ENCODE results near the gene RBM26.
A peak's percentile ranks its signal among the peaks of the same experiment; 100 is the strongest.
"Not testable (repeated sequence)": the region's sequence is repeated elsewhere in the genome, so short reads cannot be mapped to it uniquely, and the experiment has no call there.

RBM26 gene

DNA sequence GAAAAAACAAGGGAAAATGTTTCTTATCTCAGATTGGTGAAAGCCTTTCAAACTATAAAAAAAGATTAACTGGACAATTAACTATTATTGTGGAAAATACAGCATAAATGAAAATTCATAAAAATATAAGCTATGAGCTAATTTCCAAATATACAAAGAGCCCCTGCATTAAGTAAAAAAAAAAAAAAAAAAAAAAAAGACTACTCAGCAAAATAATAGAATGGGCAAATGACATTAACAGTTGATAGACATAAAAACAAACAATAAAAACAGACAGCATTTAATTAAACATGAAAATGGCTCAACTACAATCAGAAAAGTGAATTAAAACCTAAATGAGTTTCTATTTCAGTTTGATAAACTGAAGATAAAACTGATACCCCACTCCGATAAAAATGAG is 77.5 kb downstream of the RBM26 start:
- no peak for DNase-seq

- DNase-seq = no peak
Observed at GRCh38 chr13:79320433-79320832, 85.6 kb downstream of the RBM26 start.

DNA sequence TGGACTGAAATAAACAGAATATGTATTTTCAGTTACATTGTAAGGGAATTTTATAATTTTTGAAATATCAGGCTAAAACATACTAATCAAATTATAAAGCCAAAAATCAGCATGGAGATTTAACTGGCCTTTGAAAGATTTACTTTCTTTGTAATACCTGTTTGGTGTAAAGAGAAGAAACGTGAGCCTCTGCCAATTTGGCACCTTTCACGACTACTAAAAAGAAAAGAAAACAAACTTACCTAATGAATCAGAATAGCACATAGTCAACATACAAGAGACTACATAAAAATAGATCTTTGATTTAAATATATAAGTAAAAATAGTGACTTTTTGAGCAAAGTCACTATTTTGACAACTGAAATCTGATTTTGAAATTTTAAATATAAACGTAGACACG is 87.4 kb downstream of the RBM26 start:
- no peak for DNase-seq

DNA sequence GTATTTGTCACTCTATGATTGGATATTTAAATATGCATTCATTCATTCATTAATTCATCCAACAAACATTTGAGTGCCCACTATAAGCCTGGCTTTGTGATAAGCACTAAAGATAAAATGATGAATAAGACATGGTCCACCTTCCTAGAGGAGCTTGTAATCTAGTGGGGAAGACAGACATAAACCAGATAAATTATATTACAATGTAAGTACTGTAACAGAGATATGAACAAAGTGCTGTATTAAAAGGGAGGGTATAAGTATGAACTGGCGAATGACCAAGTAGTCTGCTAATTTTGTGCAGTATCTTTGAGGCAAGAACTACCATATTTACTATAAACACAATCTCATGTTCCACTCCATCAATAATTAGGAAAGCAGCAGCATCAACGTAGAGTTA is 88.2 kb downstream of the RBM26 start:
- DNase-seq = no peak

GRCh38 chr13:79314652-79315051 is 91.4 kb downstream of the RBM26 start:
- DNase-seq = no peak

DNA sequence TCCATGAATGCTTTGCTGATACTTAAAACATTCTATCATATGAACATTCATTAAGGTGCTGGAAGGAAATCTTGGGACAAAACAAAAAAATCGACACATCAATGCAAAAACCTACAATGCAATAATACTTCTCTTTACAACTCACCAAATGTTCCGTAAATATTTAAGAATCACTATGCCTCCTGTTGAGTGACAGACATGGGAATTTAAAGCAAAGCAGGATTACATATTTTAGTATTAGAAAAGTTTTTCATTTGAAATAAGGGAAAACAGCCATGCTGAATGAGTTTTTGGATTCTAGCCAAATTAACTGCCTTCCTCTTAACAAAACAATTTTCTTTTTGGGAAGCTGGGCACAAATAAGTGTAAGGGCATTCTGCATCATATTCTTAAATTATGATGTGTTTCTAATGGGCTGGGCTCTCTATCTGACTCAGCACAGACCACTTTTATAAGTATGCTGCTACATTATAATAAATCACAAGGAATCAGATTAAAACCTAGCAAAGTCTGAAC is 93.7 kb downstream of the RBM26 start:
- DNase-seq = no peak

GRCh38 chr13:79311386-79311785 is 94.7 kb downstream of the RBM26 start:
- DNase-seq = no peak

GRCh38 chr13:79309690-79310089 is 96.4 kb downstream of the RBM26 start:
- no peak for DNase-seq

GRCh38 chr13:79307866-79308298 is 98.2 kb downstream of the RBM26 start:
- no peak for DNase-seq

GRCh38 chr13:79307433-79307861 is 98.6 kb downstream of the RBM26 start:
- DNase-seq = no peak

GRCh38 chr13:79306650-79307049 is 99.4 kb downstream of the RBM26 start:
- DNase-seq = no peak

GRCh38 chr13:79297128-79297527 is 108.9 kb downstream of the RBM26 start:
- no peak for DNase-seq

- DNase-seq = no peak
Observed at GRCh38 chr13:79295906-79296706, 109.9 kb downstream of the RBM26 start.

DNA sequence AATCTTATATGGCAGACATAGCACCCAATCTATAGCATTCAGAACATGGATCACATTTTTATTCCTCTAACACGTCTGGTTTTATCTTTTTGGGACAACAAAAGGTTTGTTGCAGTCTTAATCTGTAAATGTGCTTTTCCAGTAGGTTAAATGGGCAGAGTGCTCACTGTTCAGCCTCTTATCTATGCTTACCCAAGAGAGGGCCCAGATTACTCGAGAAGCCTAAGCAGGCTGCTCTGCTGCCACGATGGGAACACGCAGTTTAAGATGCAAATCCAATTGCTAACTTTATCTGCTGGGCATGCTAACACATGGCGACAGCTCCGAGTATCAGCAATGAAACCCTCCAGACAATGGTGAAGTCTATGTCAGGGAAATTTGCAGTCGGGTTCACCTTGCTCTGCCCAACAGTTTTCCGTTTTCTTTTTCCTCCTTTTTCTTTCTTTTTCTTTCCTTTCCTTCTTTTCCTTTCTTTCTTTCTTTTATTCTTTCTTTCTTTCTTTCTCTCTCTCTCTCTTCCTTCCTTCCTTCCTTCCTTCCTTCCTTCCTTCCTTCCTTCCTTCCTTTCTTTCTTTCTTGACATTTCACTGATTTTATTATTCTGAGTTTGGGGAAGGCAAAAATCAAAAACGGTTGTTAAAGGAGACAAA is 115.3 kb downstream of the RBM26 start:
- no peak for DNase-seq

GRCh38 chr13:79289571-79289970 is 116.5 kb downstream of the RBM26 start:
- peak; percentile 45 for DNase-seq

GRCh38 chr13:79287939-79288795 is 117.9 kb downstream of the RBM26 start:
- no peak for DNase-seq

DNA sequence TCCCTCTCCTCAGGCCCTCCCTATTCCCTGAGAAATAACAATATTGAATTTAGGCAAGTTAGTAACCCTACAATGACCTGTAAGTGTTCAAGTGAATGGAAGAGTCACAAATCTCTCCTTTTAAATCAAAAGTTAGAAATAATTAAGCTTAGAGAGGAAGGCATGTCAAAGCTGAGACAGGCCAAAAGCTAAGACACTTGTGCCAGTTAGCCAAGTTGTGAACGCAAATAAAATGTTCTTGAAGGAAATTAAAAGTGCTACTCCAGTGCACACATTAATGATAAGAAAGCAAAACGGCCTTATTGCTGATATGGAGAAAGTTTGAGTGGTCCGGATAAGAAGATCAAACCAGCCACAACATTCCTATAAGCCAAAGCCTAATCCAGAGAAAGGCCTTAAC is 120.9 kb downstream of the RBM26 start:
- no peak for DNase-seq

- no peak for DNase-seq
Observed at GRCh38 chr13:79283742-79284141, 122.3 kb downstream of the RBM26 start.

- DNase-seq = peak; percentile 32
Observed at GRCh38 chr13:79282976-79283375, 123.1 kb downstream of the RBM26 start.

GRCh38 chr13:79282508-79282907 is 123.5 kb downstream of the RBM26 start:
- DNase-seq = no peak

GRCh38 chr13:79281339-79281747 is 124.7 kb downstream of the RBM26 start:
- no peak for DNase-seq

DNA sequence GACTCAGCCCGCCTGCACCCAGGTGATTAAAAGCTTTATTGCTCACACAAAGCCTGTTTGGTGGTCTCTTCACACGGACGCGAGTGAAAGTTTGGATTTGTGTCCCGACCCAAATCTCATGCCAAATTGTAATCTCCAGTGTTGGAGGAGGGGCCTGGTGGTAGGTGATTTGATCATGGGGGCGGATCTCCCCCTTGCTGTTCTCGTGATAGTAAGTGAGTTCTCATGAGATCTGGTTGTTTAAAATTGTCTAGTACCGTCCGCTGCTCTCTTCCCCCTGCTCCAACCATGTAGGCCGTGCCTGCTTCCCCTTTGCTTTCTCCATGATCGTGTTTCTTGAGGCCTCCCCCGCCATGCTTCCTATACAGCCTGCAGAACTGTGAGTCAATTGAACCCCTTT is 126.3 kb downstream of the RBM26 start:
- DNase-seq = not testable (repeated sequence)

GRCh38 chr13:79273045-79273444 is 133.0 kb downstream of the RBM26 start:
- DNase-seq = no peak
